HepG2 (cell line): ENCODE data around the gene STUB1. TPM values are rescaled to one million over a fixed set of nuclear protein-coding genes. Genes with fewer than 3 reads are reported as not detected.

Experiments
- ATF6 ChIP-seq: sonication (generic); formaldehyde crosslinking; conservative IDR thresholded peaks from 2 replicates; pipeline ENCODE4 v1.4.0; 2020; ENCODE audit warnings: missing genetic modification reagents
- DR1 ChIP-seq: sonication (generic); formaldehyde crosslinking; IDR thresholded peaks from 2 replicates; pipeline ENCODE4 v1.8.0; 2021; ENCODE audit warnings: mild to moderate bottlenecking, missing genetic modification reagents, inconsistent platforms
- DRAP1 ChIP-seq: IDR thresholded peaks from 2 replicates; pipeline ENCODE4 v1.6.1; 2016; ENCODE audit warnings: missing genetic modification reagents, missing compliant biosample characterization
- HHEX ChIP-seq: IDR thresholded peaks from 2 replicates; pipeline ENCODE4 v1.6.1; 2016; ENCODE audit warnings: control low read depth
- HMG20B ChIP-seq: conservative IDR thresholded peaks from 2 replicates; pipeline ENCODE4 v1.6.1; 2016; ENCODE audit warnings: missing genetic modification reagents, missing compliant biosample characterization
- KDM2A ChIP-seq: sonication (generic); formaldehyde crosslinking; IDR thresholded peaks from 2 replicates; pipeline ENCODE4 v1.4.0; 2020; ENCODE audit warnings: low read depth, missing genetic modification reagents, borderline replicate concordance
- MBD4 ChIP-seq: IDR thresholded peaks from 2 replicates; pipeline ENCODE4 v1.6.1; 2012; ENCODE audit warnings: low read length, inconsistent platforms, borderline replicate concordance
- POLR2G ChIP-seq: fragments of 200-400 bp; formaldehyde crosslinking; IDR thresholded peaks from 2 replicates; pipeline ENCODE4 v1.6.1; 2018; ENCODE audit warnings: mild to moderate bottlenecking, low read depth, low read length, moderate library complexity
- REXO4 ChIP-seq: sonication (generic); formaldehyde crosslinking; IDR thresholded peaks from 2 replicates; pipeline ENCODE4 v1.8.0; 2022; ENCODE audit warnings: missing genetic modification reagents, mild to moderate bottlenecking, borderline replicate concordance
- SIX4 ChIP-seq: sonication (generic); formaldehyde crosslinking; IDR thresholded peaks from 2 replicates; pipeline ENCODE4 v1.4.0; 2020; ENCODE audit warnings: missing genetic modification reagents
- SRSF9 ChIP-seq: fragments of 200-400 bp; formaldehyde crosslinking; IDR thresholded peaks from 2 replicates; pipeline ENCODE4 v1.6.1; 2018; ENCODE audit warnings: borderline replicate concordance, mild to moderate bottlenecking, low read depth, low read length; ENCODE audit not compliant: insufficient read depth, poor library complexity, severe bottlenecking
- ZBTB20 ChIP-seq: sonication (generic); formaldehyde crosslinking; IDR thresholded peaks from 2 replicates; pipeline ENCODE4 v1.8.1; 2023; ENCODE audit warnings: missing genetic modification reagents, low read depth, mild to moderate bottlenecking, borderline replicate concordance
- ZBTB49 ChIP-seq: sonication (generic); formaldehyde crosslinking; IDR thresholded peaks from 2 replicates; pipeline ENCODE4 v1.4.0; 2020; ENCODE audit warnings: missing genetic modification reagents, borderline replicate concordance
- ZMAT3 ChIP-seq: sonication (generic); formaldehyde crosslinking; conservative IDR thresholded peaks from 2 replicates; pipeline ENCODE4 v1.7.0; 2021; ENCODE audit warnings: missing genetic modification reagents
- ZNF12 ChIP-seq: sonication (generic); formaldehyde crosslinking; IDR thresholded peaks from 2 replicates; pipeline ENCODE4 v1.5.0; 2020; ENCODE audit warnings: missing genetic modification reagents
- ZNF740 ChIP-seq: sonication (generic); formaldehyde crosslinking; IDR thresholded peaks from 2 replicates; pipeline ENCODE4 v1.4.0; 2020; ENCODE audit warnings: missing genetic modification reagents
- ZNF878 ChIP-seq: sonication (generic); formaldehyde crosslinking; IDR thresholded peaks from 2 replicates; pipeline ENCODE4 v1.8.1; 2023; ENCODE audit warnings: mild to moderate bottlenecking, missing genetic modification reagents, moderate library complexity
- ZSCAN25 ChIP-seq: sonication (generic); formaldehyde crosslinking; IDR thresholded peaks from 2 replicates; pipeline ENCODE4 v1.8.0; 2022; ENCODE audit warnings: mild to moderate bottlenecking, missing genetic modification reagents
- polyA plus RNA-seq, 8 experiments: library from polyadenylated mRNA; depleted of rRNA in 3 of 8; stranded (reverse) in 7 of 8; unstranded in 1 of 8; fragments of >200 nt; fragmentation: Illumina TruSeq in 4 of 8; extraction: Trizol in 4 of 8; gene quantifications; 2 replicates each; pipeline versions ENCODE4 v1.2.1 to v1.2.3, GENCODE V29; 2011 to 2016; ENCODE audit warnings: low read depth in 4 of 8, missing spikeins in 1 of 8, mixed read lengths in 1 of 8; ENCODE audit not compliant: insufficient read depth in 1 of 8
- total RNA-seq, 5 experiments: library from RNA; depleted of rRNA; stranded (reverse); fragments of >200 nt; fragmentation: Illumina TruSeq; extraction: Trizol; gene quantifications; 2 replicates each; pipeline ENCODE4 v1.2.3, GENCODE V29; 2016; ENCODE audit warnings: low read depth in 1 of 5
- TF ChIP-seq, protein P1 (sequence below): sonication (generic); formaldehyde crosslinking; IDR thresholded peaks from 2 replicates; pipeline ENCODE4 v1.5.0; 2020; ENCODE audit warnings: missing genetic modification reagents, mild to moderate bottlenecking, borderline replicate concordance
- TF ChIP-seq, protein P2 (sequence below), 2 experiments: fragments of 450-650 bp in 1 of 2; sonication (generic) in 1 of 2; formaldehyde crosslinking; IDR thresholded peaks; 2 replicates each; pipeline versions ENCODE4 v1.5.0 to v1.8.0; 2020 to 2022; ENCODE audit warnings: mild to moderate bottlenecking in 1 of 2, missing genetic modification reagents in 1 of 2
- TF ChIP-seq, protein P3 (sequence below): sonication (generic); formaldehyde crosslinking; IDR thresholded peaks from 2 replicates; pipeline ENCODE4 v1.8.1; 2023; ENCODE audit warnings: mild to moderate bottlenecking, missing genetic modification reagents, borderline replicate concordance

The STUB1 gene
- total and polyA plus RNA-seq, 2 of the 13 experiments (the other 11 are each of a cell fraction or from before 2014, with no cell fraction given) = 52.9 to 78.2 TPM

- TF ChIP-seq, protein P1, sequence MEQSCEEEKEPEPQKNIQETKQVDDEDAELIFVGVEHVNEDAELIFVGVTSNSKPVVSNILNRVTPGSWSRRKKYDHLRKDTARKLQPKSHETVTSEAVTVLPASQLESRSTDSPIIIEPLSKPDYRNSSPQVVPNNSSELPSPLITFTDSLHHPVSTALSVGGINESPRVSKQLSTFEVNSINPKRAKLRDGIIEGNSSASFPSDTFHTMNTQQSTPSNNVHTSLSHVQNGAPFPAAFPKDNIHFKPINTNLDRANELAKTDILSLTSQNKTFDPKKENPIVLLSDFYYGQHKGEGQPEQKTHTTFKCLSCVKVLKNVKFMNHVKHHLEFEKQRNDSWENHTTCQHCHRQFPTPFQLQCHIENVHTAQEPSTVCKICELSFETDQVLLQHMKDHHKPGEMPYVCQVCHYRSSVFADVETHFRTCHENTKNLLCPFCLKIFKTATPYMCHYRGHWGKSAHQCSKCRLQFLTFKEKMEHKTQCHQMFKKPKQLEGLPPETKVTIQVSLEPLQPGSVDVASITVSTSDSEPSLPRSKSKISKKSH = no peak
- TF ChIP-seq, protein P2, sequence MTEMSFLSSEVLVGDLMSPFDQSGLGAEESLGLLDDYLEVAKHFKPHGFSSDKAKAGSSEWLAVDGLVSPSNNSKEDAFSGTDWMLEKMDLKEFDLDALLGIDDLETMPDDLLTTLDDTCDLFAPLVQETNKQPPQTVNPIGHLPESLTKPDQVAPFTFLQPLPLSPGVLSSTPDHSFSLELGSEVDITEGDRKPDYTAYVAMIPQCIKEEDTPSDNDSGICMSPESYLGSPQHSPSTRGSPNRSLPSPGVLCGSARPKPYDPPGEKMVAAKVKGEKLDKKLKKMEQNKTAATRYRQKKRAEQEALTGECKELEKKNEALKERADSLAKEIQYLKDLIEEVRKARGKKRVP (CRISPR knock-in tag; IDR thresholded peaks at IDR 0.05) = no peak
- TF ChIP-seq DRAP1 (no peak), ZNF878 (CRISPR knock-in tag) (no peak), MBD4 (no peak), SIX4 (CRISPR knock-in tag) (no peak), ZNF740 (CRISPR knock-in tag) (no peak), HMG20B (CRISPR knock-in tag) (no peak), ZBTB20 (no peak), HHEX (CRISPR knock-in tag) (no peak), POLR2G (peak; percentile 63), ZMAT3 (CRISPR knock-in tag) (no peak; the same call in 1 of the 2 replicates), DR1 (CRISPR knock-in tag) (no peak), ZBTB49 (no peak), ATF6 (CRISPR knock-in tag) (no peak), SRSF9 (no peak), ZSCAN25 (no peak), ZNF12 (CRISPR knock-in tag) (no peak), REXO4 (CRISPR knock-in tag) (no peak), KDM2A (no peak)
- TF ChIP-seq, protein P3, sequence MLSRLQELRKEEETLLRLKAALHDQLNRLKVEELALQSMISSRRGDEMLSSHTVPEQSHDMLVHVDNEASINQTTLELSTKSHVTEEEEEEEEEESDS (CRISPR knock-in tag) = no peak
Measured at GRCh38 chr16:679814-680624, at the start of gene STUB1 (continued).
